Astrocyte of the hippocampus (primary cell): ENCODE data around the gene IL17RC.
"Not testable (repeated sequence)": the region's sequence is repeated elsewhere in the genome, so short reads cannot be mapped to it uniquely, and the experiment has no call there.

Experiments used
- DNase-seq: peaks from one replicate; pipeline ENCODE4 v3.0.0; 2011; ENCODE audit warnings: low read depth, low spot score

IL17RC gene

DNA sequence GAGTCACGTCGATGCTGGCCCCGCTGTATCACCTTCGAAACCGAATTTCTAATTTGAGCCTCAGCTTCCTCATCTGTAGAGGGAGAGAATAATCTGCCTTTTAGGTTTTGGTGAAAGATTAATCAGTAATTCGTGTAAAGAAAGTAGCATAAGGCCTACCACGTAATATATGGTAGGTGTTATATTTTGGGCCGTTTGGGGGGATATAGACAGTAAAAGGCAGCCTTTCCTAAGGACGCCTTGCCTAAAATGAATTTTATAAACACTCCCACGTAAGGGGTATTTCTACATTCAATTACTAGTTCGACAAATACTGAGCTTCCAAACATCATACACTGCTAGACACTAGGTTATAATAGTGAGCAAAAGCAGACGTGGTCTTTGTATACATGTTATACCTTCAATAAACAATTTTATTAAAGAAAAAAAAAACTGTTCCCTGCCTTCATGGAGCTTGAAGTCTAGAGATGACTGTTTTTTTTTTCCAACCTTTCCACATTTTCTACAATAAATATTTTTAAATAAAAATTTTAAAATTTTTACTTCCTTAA, 25.8 kb upstream of the IL17RC start:
- DNase-seq = no peak

DNA sequence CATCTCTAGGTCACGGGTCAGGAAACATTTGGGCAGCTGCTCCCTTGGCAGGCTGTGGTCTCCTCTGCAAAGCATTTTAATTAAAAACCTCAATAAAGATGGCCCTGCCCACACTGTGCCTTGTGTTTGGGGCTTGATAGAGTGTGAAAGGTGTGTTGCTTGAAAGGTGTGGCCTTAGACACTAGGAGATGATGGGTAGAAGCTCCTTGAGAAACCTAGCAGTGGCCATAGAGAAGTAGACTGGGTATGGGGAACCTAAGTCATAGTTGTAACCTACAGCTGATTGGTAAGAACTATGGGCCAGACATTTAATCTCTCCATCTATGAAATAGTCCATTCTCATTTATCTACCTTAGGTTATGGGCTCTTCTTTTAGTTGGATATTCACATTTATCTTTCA, 23.2 kb upstream of the IL17RC start:
- no peak for DNase-seq

DNA sequence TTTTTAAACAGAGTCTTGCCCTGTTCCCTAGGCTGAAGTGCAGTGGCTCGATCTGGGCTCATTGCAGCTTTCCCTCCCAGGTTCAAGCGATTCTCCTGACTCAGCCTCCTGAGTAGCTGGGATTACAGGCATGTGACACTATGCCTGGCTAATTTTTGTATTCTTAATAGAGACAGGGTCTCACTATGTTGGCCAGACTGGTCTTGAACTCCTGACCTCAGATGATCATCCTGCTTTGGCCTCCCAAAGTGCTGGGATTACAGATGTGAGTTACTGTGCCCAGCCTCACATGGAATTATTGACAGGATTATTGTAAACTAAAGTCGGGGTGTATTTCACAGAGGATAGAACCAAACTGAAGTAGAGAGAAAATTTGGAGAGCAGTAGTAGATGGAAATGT, 21.2 kb upstream of the IL17RC start:
- not testable (repeated sequence) for DNase-seq

DNA sequence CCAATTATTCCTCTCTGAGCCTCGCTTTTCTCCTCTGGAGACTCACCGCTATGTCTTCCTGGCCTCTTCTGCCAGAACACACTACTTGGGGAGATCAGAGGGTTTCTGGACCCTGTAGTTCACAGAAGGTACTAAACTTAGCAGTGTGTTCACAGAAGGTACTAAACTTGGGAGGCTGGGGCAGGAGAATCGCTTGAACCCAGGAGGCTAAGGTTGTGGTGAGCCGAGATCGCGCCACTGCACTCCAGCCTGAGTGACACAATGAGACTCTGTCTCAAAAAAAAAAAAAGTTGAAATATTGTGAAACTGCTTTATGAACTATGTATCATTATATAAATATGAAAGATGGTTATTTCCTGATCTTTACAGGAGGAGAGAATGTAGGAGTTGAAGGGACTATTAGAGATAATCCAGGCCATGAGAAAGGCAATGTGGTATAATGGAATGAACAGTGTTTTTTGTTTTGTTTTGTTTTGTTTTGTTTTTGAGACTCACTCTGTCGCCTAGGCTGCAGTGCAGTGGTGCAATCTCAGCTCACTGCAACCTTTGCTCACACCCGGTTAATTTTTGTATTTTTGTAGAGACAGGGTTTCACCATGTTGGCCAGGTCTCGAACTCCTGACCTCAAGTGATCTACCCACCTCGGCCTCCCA, 20.0 kb upstream of the IL17RC start:
- DNase-seq = not testable (repeated sequence)

DNA sequence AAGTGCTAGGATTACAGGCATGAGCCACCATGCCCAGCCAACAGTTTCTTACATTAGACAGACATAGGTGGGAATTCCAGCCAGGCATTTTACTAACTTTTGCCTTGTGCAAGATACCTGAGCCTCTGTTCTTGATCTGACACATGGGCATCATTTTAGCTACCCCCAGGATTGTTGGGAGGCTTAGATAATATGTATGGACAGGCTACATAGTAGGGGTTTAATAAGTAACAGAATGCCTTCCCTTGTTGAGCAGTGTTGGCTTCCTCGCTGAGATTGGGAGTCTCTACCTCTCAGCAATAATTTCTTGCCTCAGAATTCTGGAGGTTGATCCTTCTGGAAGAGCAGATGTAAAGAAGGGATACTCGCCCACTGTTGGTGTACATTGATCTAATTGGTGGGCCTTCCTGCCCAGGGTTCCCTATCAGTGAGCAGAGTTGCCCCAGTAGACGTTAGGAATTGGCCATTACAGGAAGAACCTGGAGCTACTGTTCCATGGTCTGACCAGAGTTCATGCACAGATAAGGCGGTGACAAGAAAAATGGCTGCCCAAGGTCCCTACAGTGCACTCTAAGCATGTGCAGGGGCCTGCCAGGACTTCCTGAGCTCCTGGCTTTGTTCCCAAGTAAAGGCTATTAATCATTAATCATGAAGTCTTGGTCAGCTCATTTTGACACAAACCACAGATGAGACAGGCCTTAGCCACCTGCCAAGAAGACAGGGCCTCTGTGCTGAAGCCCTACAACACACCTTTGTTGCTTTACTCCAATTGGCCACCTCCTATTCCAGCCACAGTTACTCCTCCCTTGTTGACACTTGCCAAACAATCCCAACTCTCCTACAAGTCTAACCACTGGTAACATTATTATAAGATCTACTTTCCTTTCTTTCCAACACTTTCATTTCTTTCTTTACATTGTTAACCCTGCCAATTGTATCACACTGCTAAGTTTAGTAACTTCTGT, 19.2 kb upstream of the IL17RC start:
- peak; percentile 80 for DNase-seq

DNA sequence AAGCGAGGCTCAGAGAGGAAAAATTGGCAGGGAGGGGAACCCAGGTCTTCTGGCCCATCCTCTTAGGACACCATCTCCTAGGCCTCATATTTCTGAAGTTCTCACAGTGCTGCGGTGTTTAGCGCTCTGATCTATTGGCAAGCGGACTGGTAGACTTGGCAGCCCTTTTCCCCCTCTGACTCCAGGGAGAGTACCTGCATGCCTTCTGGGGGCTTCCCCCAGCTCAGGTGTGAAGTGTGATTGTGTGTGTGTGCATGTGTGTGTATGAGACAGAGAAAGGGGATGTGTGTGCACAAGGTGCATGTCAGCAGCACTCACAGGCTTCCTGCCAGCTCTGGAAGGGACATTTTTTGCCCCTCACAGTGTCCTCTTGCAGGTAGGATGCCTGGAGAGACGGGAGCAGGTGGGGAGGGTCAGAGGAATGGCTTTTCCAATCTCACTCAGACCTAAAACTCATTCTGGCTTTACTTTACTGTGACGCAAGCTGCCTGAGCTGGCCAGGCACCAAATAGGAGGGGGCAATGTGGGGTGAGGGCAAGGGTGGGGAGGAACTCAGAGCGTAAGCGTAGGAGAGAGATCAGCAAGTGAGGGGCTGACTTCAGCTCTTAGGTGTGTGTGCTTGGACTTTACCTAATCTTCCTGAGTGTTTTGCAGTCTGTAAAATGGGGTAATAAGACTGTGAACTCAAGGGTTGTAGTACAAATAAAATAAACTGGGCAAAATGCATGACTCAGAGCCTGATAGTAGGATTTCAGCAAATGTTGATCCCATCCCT, 18.2 kb upstream of the IL17RC start:
- DNase-seq = no peak

DNA sequence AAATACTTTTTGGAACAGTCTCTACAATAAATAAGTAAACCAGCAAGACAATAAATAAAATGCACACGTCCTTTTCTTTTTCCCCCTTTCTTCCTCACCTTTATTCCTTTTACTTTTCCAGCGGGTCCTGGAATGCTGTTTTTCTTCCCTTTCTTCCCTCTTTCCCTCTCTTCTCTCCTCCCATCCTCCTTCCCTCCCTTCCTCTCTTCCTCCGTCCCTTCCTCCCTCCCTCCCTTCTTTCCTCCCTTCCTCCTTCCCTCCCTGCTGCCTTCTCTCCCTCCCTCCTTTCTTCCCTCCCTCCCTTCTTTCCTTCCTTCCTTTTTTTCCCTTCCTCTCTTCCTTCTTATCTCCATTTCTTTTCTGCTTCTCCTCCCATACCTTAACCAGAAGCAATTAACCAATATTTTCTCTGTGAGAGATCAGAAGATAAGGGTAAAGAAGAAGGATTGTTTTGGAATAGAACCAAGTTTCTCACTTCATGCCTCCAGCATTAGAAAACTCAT, 17.6 kb upstream of the IL17RC start:
- DNase-seq = no peak

DNA sequence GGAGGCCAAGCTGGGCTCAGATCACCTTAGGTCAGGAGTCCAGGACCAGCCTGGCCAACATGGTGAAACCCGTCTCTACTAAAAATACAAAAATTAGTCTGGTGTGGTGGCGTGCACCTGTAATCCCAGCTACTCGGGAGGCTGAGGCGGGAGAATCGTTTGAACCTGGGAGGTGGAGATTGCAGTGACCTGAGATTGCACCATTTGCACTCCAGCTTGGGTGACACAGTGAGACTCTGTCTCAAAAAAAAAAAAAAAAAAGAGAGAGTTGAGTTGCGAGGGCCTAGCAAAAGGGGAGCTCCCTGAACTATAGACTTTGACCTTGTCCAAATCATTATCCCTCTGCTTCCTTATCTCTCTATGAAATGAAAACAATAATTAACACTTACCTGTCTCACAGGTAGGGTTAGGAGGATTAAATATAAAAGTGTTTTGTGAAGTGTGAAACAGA, 15.9 kb upstream of the IL17RC start:
- DNase-seq = not testable (repeated sequence)

DNA sequence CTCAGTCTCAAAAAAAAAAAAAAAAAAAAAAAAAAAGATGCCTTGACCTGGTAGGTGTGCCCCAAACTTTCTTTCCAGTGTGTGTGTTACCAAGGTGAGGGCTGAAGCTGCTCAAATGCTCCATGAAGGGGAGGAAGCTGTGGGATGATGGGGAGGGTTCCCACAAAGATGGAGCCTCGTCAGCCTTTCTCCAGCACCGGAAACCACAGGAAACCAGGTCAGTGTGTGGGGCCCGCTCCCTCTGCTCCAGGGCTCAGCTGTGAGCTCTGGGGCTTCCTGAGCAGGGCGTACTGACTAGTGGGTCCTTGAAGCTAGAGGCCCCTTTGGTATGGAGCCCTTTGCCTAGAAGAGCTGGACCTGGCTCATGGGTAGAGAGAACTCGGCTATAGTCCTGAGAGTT, 14.9 kb upstream of the IL17RC start:
- DNase-seq = no peak

DNA sequence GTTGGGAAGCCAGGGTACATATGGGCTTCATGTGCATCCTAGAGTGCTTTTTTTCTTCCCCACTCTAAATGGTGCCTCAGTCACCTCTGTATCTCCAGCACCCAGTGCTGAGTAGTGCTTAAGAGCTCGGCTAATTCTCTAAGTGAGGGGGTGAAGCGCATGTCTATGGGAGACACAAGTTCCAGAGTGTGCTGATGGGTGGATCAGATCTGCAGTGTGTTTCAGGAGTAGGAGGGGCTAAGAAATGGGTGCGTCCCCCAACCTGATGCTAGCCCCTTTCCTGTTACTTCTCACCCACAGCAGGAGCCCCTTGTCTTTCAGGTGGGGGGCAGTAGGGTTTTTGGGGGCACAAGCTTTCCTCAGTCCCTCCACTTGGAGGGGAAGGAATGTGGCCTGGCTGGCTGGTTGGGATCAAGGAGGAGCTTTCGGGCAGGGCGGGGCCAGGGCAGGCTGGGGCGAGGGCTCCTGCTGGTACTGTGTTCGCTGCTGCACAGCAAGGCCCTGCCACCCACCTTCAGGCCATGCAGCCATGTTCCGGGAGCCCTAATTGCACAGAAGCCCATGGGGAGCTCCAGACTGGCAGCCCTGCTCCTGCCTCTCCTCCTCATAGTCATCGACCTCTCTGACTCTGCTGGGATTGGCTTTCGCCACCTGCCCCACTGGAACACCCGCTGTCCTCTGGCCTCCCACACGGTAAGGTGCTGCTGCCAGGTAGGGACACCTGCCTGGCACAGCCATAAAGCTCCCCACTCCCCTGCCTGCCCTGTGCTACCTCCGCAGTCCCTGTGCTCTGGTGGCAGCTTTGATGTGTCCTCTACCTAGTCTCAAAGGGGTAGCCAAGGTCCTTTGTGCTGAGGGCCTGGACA, 14.3 kb upstream of the IL17RC start, which contains the start of gene IL17RE:
TSS of gene IL17RE (plus strand) at position 477 of the 866 bp plus-strand sequence. CDS start at position 562, 85 bp downstream.
- no peak for DNase-seq

DNA sequence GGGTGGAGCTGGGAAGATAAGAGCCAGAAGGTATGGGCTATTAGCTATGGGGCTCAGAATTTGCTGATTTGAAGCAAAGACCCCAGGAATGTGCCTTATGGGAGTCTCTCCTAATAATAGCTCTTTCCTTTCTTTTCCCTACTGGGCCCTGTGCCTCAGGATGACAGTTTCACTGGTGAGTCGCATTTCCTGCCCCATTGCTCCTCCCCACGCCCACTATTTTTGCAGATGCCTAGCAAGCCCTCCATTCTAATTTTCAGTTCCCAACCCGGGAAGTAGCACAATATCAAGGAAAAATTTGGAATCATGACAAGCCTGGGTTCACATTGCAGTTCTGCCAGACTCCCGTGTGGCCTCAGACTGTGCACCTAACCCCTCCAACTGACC, 13.7 kb upstream of the IL17RC start:
- peak; percentile 29 for DNase-seq

DNA sequence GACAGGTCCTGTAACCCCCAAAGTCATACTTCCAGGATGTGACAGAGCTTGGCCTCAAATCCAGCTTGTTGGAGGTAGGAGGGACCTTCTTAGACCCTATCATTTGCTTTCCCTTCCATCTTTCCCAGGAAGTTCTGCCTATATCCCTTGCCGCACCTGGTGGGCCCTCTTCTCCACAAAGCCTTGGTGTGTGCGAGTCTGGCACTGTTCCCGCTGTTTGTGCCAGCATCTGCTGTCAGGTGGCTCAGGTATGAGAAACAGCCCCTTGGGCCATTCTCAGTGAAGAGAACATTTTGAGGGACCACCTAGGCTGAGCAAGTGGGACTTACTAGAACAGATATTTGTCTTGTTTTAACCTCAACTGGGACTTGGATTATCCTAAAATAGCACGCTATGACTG, 13.0 kb upstream of the IL17RC start:
- DNase-seq = no peak

DNA sequence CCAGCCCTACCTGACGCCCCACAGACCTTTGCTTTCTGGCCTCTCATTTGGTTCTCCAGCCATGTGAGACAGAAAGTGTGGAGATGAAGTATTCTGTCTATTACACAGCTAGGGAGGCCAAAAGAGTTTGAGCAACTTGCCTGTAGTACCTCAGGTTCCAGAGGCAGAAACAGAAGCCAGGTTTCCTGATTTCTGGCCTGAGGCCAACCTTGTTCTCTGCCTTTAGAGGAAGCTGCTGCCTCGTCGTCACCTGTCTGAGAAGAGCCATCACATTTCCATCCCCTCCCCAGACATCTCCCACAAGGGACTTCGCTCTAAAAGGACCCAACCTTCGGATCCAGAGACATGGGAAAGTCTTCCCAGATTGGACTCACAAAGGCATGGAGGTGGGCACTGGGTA, 10.4 kb upstream of the IL17RC start:
- DNase-seq = no peak

DNA sequence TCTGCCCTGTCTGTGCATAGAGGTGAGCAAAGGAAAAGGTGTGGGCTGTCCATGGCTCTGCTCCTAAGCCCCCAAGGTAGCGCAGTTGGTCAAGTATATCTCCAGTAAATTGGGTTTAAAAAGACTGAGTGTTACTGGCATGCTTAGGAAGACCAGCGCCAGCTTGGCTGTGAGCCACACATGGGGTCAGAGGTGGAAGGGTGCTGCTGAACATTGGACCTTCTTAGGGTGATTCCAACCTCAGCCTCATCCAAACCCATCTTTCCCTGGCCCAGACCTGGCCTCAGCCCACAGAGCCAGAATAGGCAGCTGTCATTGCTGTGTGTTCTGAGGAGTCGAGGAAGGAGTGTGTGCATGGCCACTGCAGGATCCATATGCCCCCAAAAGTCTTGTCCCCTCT, 8.6 kb upstream of the IL17RC start:
- DNase-seq = no peak

DNA sequence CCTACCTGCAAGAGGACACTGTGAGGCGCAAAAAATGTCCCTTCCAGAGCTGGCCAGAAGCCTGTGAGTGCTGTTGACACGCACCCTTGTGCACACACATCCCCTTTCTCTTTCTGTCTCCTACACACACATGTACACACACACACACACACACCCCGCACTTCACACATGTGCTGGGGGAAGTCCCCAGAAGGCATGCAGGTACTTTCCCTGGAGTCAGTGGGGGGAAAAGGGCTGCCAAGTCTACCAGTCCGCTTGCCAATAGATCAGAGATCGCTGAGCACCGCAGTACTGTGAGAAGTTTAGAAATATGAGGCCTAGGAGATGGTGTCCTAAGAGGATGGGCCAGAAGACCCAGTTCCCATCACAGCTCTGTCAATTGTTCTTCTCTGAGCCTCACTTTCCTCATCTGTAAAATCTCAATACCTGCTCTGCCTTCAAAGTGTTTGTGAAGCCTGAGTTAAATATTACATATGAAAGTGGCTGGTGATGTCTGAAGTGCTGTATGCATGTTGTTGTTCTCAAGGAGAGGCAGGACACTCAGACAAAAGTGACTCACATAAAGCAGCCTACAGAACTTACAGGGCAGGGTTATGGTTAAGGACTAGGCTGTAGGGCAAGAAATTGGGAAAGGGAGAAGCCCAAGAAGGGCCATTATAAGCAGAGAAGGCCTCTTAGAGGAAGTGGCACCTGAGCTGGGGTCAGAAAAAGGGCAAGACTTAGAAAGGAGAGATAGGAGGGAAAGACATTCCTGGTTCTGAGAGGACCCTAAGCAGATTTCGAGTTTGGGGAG, 7.5 kb upstream of the IL17RC start:
- DNase-seq = no peak

DNA sequence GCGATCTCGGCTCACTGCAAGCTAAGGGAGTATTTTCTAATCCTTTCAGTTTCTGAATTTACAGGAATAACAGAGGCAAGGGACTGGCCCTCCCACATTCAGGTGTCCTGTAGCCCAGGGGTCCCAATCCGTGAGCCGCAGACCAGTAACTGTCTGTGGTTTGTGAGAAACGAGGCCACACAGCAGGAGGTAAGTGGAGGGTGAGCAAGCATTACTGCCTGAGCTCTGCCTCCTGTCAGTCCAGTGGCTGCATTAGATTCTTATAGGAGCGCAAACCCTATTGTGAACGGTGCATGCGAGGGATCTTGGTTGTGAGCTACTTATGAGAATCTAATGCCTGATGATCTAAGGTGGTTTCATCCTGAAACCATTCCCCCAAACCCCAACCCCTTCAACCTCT, 5.0 kb upstream of the IL17RC start:
- DNase-seq = no peak

DNA sequence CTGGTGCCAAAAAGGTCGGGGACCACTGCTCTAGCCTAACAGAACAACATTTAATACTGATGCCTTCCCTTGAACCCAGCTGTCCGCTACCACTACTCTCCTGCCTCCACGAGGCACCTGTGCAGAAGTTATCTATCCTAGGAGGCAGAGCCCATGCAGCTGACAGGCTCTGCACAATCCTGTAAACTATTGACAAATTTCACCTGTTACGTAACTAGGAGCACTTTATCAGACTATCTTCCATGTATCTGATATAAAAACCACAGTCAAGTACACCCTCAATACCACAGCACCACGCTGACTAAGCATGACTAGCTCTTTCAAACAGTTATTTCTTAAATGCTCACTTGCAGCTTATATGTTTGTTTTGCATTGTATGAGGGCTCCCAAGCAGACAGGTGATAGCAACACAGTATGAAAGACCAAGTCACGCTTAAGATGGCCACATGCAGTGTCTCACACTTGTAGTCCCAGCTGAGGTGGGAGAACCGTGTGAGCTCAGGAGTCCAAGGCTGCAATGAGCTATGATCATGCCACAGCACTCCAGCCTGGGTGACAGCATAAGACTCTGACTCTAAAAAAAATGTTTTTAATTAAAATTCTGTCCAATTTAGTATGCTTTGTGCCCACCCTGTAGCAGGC, 4.5 kb upstream of the IL17RC start:
- DNase-seq = peak; percentile 53

DNA sequence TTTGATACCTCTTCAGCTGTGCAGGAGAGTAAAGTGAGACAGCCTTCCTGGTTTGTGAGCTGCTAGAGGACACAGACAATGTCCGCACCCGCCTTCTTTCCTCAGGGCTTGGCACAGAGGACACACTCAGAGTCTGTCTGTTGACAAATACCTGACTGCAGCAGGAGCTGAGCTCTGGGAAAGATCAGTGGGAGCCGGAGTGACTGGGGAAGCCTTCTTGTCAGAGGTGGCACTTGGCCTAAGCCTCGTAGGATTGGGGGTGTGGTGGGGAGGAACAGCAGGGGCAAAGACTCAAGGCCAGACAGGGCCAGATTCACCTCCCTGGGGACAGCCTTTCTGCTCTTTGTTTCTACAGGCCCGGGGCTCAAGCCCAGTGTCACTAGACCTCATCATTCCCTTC, 3.3 kb upstream of the IL17RC start:
- DNase-seq = no peak

DNA sequence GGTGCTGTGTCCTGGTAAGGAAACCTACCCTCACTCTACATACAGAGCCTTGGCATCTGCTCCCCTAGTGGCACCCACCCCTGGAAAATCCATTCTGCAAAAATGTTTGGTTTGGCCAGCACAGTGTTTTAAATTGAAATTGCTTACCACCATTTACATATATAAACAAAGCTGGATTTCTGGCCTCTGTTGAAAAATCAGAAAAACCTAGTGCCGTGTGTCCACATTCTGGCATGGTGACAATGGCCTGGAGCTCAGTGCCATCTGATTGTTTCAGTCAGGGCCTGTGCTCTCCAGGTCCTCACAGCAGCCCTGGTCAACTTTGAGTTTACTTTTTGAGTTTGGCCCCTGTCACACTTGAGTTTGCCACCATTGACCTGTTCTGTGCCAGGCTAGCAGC, 2.9 kb upstream of the IL17RC start:
- peak; percentile 66 for DNase-seq
